Esophagus (tissue), 2 donors: ENCODE results near the gene SMYD3. TPM values are rescaled to one million over a fixed set of nuclear protein-coding genes. Genes with fewer than 3 reads are reported as not detected.
"Not testable (repeated sequence)": the region's sequence is repeated elsewhere in the genome, so short reads cannot be mapped to it uniquely, and the experiment has no call there.

Experiments
- H3K27ac ChIP-seq, 2 donors: one replicate each; pipeline ENCODE4 v1.5.1; 2013; ENCODE audit warnings: low read depth in 2 of 2, mild to moderate bottlenecking in 2 of 2, inconsistent platforms in 1 of 2, low read length in 1 of 2, moderate library complexity in 1 of 2
- H3K27me3 ChIP-seq, 2 donors: one replicate each; pipeline ENCODE4 v1.6.1; 2013; ENCODE audit warnings: low read length in 2 of 2, control low read depth in 1 of 2, mild to moderate bottlenecking in 1 of 2; ENCODE audit not compliant: insufficient read depth in 2 of 2, control insufficient read depth in 1 of 2
- H3K36me3 ChIP-seq, 2 donors: one replicate each; pipeline ENCODE4 v1.6.1; 2013; ENCODE audit warnings: low read length in 1 of 2; ENCODE audit not compliant: control insufficient read depth in 2 of 2, insufficient read depth in 2 of 2
- H3K4me1 ChIP-seq, 2 donors: one replicate each; pipeline ENCODE4 v1.6.1; 2013; ENCODE audit warnings: low read length in 1 of 2; ENCODE audit not compliant: control insufficient read depth in 2 of 2, insufficient read depth in 2 of 2
- H3K4me3 ChIP-seq, 2 donors: one replicate each; pipeline ENCODE4 v1.5.1; 2013; ENCODE audit warnings: low read length in 2 of 2, mild to moderate bottlenecking in 2 of 2, low read depth in 1 of 2, moderate library complexity in 1 of 2
- H3K9me3 ChIP-seq, 2 donors: one replicate each; pipeline ENCODE4 v1.6.1; 2013; ENCODE audit warnings: mild to moderate bottlenecking in 2 of 2, low read depth in 1 of 2, low read length in 1 of 2, moderate library complexity in 1 of 2; ENCODE audit not compliant: control insufficient read depth in 2 of 2, insufficient read depth in 1 of 2
- WGBS, 2 donors: extraction: QIAGEN DNeasy Blood & Tissue Kit; methylation state at CpG; one replicate each; pipeline ENCODE4 v1.1.7; 2013; 5-methylcytosine and 5-hydroxymethylcytosine counted together
- polyA plus RNA-seq, 2 donors: library from polyadenylated mRNA; stranded (reverse); fragments of 200-250 nt; gene quantifications; one replicate each; pipeline ENCODE4 v1.2.3, GENCODE V29; 2013
- donor health status: healthy with polysubstance abuse.
- donor health status: Bipolar disorder and iron deficiency.

Gene SMYD3
- polyA plus RNA-seq, 2 donors, result 5.0 to 5.7 TPM

GRCh38 chr1:245825128-245825901 is 681.8 kb downstream of the SMYD3 start:
- WGBS, 2 donors, result 83 to 90% methylated on average over 13 of the region's 13 CpGs
- no peak overlapping the region for H3K27ac ChIP-seq
- H3K4me1 ChIP-seq, result no peaks in the 10 kb centered on the region
- H3K9me3 ChIP-seq, result peaks cover 0 to 3% of the 10 kb centered on the region in 2 donors
- H3K36me3 ChIP-seq, result no peaks in the 10 kb centered on the region
- no peak overlapping the region for H3K4me3 ChIP-seq
- no peaks in the 10 kb centered on the region for H3K27me3 ChIP-seq

GRCh38 chr1:245823408-245824147 is 683.5 kb downstream of the SMYD3 start:
- H3K4me3 ChIP-seq, result no peak overlapping the region
- H3K9me3 ChIP-seq, result peaks cover 0 to 3% of the 10 kb centered on the region in 2 donors
- no peaks in the 10 kb centered on the region for H3K27me3 ChIP-seq
- H3K36me3 ChIP-seq, result no peaks in the 10 kb centered on the region
- no peak overlapping the region for H3K27ac ChIP-seq
- 94 to 95% methylated on average over 13 of the region's 13 CpGs for WGBS, 2 donors
- H3K4me1 ChIP-seq, result no peaks in the 10 kb centered on the region

- Histone ChIP-seq H3K27me3 (no peaks in the 10 kb centered on the region), H3K27ac (no peak overlapping the region), H3K9me3 (peaks cover 0 to 3% of the 10 kb centered on the region in 2 donors), H3K4me3 (no peak overlapping the region), H3K4me1 (no peaks in the 10 kb centered on the region), H3K36me3 (no peaks in the 10 kb centered on the region)
- WGBS, 2 donors, result 86 to 87% methylated on average over 11 of the region's 11 CpGs
Measured at GRCh38 chr1:245822996-245823395, 684.1 kb downstream of the SMYD3 start.

- WGBS, 2 donors, result 95 to 96% methylated on average over 4 to 5 of the region's 6 CpGs
- H3K4me3 ChIP-seq, H3K9me3 ChIP-seq, H3K27me3 ChIP-seq, H3K36me3 ChIP-seq, H3K4me1 ChIP-seq, H3K27ac ChIP-seq: not testable (repeated sequence)
Measured at GRCh38 chr1:245818363-245818762, 688.7 kb downstream of the SMYD3 start.

DNA sequence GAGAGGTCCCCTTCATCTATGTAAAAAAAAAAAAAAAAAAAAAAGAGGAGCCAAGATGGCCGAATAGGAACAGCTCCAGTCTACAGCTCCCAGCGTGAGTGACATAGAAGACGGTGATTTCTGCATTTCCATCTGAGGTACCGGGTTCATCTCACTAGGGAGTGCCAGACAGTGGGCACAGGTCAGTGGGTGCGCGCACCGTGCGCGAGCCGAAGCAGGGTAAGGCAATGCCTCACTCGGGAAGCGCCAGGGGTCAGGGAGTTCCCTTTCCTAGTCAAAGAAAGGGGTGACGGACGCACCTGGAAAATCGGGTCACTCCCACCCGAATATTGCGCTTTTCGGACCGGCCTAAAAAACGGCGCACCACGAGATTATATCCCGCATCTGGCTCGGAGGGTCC is 690.6 kb downstream of the SMYD3 start:
- not testable (repeated sequence) for H3K27ac ChIP-seq, H3K4me3 ChIP-seq, H3K36me3 ChIP-seq, H3K27me3 ChIP-seq, H3K4me1 ChIP-seq, H3K9me3 ChIP-seq
- WGBS, 2 donors, result 91 to 94% methylated on average over 24 of the region's 24 CpGs

- Histone ChIP-seq H3K36me3 (no peaks in the 10 kb centered on the region), H3K4me3 (no peak overlapping the region), H3K27me3 (no peaks in the 10 kb centered on the region), H3K9me3 (no peaks in the 10 kb centered on the region), H3K27ac (no peak overlapping the region), H3K4me1 (no peaks in the 10 kb centered on the region)
- WGBS, 2 donors, result 79 to 87% methylated on average over 10 of the region's 10 CpGs
Measured at GRCh38 chr1:245814651-245815050, 692.4 kb downstream of the SMYD3 start.

GRCh38 chr1:245812278-245812677 is 694.8 kb downstream of the SMYD3 start:
- H3K27me3 ChIP-seq, result no peaks in the 10 kb centered on the region
- no peak overlapping the region for H3K27ac ChIP-seq
- no peaks in the 10 kb centered on the region for H3K4me1 ChIP-seq
- no peak overlapping the region for H3K4me3 ChIP-seq
- H3K9me3 ChIP-seq, result no peaks in the 10 kb centered on the region
- 96 to 98% methylated on average over 6 of the region's 6 CpGs for WGBS, 2 donors
- no peaks in the 10 kb centered on the region for H3K36me3 ChIP-seq

GRCh38 chr1:245810789-245811337 is 696.2 kb downstream of the SMYD3 start:
- Histone ChIP-seq H3K4me3 (no peak overlapping the region), H3K27ac (no peak overlapping the region), H3K36me3 (no peaks in the 10 kb centered on the region), H3K9me3 (no peaks in the 10 kb centered on the region), H3K4me1 (peaks cover 0 to 2% of the 10 kb centered on the region in 2 donors), H3K27me3 (no peaks in the 10 kb centered on the region)
- WGBS, 2 donors, result 60 to 68% methylated on average over 7 of the region's 7 CpGs

DNA sequence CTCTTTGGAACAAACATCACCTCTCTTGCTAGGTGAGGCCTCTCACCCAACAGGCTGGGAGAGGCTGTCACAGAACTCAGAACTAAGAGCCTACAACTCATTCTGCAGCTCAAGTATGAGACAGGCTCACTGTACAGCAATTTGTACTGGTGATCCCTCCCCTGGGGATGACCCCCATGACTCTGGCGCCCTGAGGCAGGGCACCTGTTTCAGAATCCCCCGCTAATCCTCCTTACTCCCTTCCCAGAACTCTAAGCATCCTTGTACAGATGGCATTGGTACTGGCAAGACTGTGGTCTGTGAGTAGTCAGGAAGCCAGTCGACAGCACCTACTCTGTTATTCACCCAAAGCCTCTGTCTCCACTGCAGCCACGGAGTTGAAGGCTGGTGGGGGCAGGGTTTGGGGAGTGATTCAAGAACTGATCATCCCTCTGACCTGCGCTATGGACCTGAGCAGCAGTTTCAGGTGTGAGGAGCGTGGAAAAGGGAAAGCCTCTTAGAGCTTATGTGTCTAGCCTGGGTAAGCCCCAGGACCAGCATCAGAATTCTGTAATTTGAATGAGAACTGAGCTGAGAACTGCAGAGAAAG is 696.8 kb downstream of the SMYD3 start:
- 76 to 85% methylated on average over 6 of the region's 6 CpGs for WGBS, 2 donors

More for the DNA sequence above, 696.8 kb downstream of the SMYD3 start:
- Histone ChIP-seq H3K27me3 (no peaks in the 10 kb centered on the region), H3K27ac (no peak overlapping the region), H3K9me3 (no peaks in the 10 kb centered on the region), H3K36me3 (no peaks in the 10 kb centered on the region), H3K4me1 (peaks cover 0 to 2% of the 10 kb centered on the region in 2 donors), H3K4me3 (no peak overlapping the region)
